Smooth muscle cell (in vitro differentiated cells): ENCODE data around the gene ACSL6. TPM values are rescaled to one million over a fixed set of nuclear protein-coding genes. Genes with fewer than 3 reads are reported as not detected.

Source experiments
- DNase-seq: peaks from one replicate; lab custom pipeline; 2025; ENCODE audit not compliant: unreplicated experiment; lab: John Stamatoyannopoulos, UW
- H2AFZ ChIP-seq: fragments of 200-600 bp; sonication (generic); 2 replicates; pipeline ENCODE4 v1.6.0; 2016; ENCODE audit warnings: antibody characterized with exemption, low read depth, mild to moderate bottlenecking
- H3F3A ChIP-seq: fragments of 200-600 bp; sonication (generic); 2 replicates; pipeline ENCODE4 v1.6.0; 2017; ENCODE audit warnings: antibody characterized with exemption, low read depth
- H3K27ac ChIP-seq: fragments of 200-600 bp; sonication (generic); 2 replicates; pipeline ENCODE4 v1.5.1; 2016; ENCODE audit warnings: low read depth, mild to moderate bottlenecking
- H3K27me3 ChIP-seq: fragments of 200-600 bp; sonication (generic); 2 replicates; pipeline ENCODE4 v1.6.1; 2016; ENCODE audit warnings: low read depth, mild to moderate bottlenecking
- H3K36me3 ChIP-seq: fragments of 200-600 bp; sonication (generic); 2 replicates; pipeline ENCODE4 v1.5.1; 2016; ENCODE audit warnings: low read depth
- H3K4me1 ChIP-seq: fragments of 200-600 bp; sonication (generic); 2 replicates; pipeline ENCODE4 v1.5.1; 2016; ENCODE audit warnings: low read depth
- H3K4me2 ChIP-seq: fragments of 200-600 bp; sonication (generic); 2 replicates; pipeline ENCODE4 v1.6.0; 2016; ENCODE audit warnings: mild to moderate bottlenecking
- H3K4me3 ChIP-seq: fragments of 200-600 bp; sonication (generic); 2 replicates; pipeline ENCODE4 v1.5.1; 2016; ENCODE audit warnings: mild to moderate bottlenecking
- H3K79me2 ChIP-seq: fragments of 200-600 bp; sonication (generic); 2 replicates; pipeline ENCODE4 v1.6.0; 2016; ENCODE audit warnings: low read depth, mild to moderate bottlenecking
- H3K9ac ChIP-seq: fragments of 200-600 bp; sonication (generic); 2 replicates; pipeline ENCODE4 v1.6.0; 2016; ENCODE audit warnings: low read depth
- H3K9me3 ChIP-seq: fragments of 200-600 bp; sonication (generic); replicated peaks from 2 replicates; pipeline ENCODE4 v1.5.1; 2016; ENCODE audit warnings: low read depth
- H4K20me1 ChIP-seq: fragments of 200-600 bp; sonication (generic); 2 replicates; pipeline ENCODE4 v1.6.0; 2016; ENCODE audit warnings: low read depth
- WGBS: methylation state at CpG from one replicate; pipeline ENCODE4 v1.1.7; 2016; ENCODE audit warnings: low lambda C conversion rate; 5-methylcytosine and 5-hydroxymethylcytosine counted together
- polyA plus RNA-seq: library from polyadenylated mRNA; unstranded; fragments of >200 nt; fragmentation: Nextera tagmentation; extraction: Ambion mirVana; gene quantifications from 2 replicates; pipeline ENCODE4 v1.2.1, GENCODE V29; 2016
- total RNA-seq: library from RNA; depleted of rRNA; stranded (reverse); fragments of >200 nt; gene quantifications from 2 replicates; pipeline ENCODE4 v1.2.3, GENCODE V29; 2014
- TF ChIP-seq, protein P1 (sequence below): fragments of 200-600 bp; sonication (generic); IDR thresholded peaks from 2 replicates; pipeline ENCODE4 v1.5.1; 2017; ENCODE audit warnings: borderline replicate concordance, mild to moderate bottlenecking, antibody characterized with exemption; ENCODE audit not compliant: insufficient read depth, poor library complexity, severe bottlenecking

Gene ACSL6
- total and polyA plus RNA-seq, 2 experiments from 2014 or later = not detected

DNA sequence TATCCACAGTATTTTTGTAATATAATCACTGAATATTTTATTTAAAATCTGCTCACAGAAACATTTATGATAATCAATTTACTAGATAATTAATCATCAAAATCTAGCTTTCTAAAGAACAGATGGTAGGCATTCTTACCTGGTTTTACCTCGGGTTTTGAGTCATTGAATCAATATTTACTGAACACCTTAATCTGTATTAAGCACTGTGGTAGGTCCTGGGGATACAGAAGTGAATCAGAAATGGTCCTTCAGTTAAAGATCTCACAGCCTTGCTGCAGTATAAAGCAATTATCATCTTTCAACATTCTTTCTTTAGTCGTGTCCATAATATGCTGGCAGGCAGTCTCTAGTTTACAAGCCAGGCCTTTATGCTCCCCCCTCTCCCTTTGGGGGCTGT is 64.0 kb downstream of the ACSL6 start:
- no peak overlapping the region for H3K4me3 ChIP-seq
- H3K79me2 ChIP-seq = no peaks in the 10 kb centered on the region
- WGBS = 63% methylated on average over 2 of the region's 2 CpGs
- no peak for DNase-seq
- no peaks in the 10 kb centered on the region for H3F3A ChIP-seq
- H3K27ac ChIP-seq = no peak overlapping the region
- TF ChIP-seq, protein P1, sequence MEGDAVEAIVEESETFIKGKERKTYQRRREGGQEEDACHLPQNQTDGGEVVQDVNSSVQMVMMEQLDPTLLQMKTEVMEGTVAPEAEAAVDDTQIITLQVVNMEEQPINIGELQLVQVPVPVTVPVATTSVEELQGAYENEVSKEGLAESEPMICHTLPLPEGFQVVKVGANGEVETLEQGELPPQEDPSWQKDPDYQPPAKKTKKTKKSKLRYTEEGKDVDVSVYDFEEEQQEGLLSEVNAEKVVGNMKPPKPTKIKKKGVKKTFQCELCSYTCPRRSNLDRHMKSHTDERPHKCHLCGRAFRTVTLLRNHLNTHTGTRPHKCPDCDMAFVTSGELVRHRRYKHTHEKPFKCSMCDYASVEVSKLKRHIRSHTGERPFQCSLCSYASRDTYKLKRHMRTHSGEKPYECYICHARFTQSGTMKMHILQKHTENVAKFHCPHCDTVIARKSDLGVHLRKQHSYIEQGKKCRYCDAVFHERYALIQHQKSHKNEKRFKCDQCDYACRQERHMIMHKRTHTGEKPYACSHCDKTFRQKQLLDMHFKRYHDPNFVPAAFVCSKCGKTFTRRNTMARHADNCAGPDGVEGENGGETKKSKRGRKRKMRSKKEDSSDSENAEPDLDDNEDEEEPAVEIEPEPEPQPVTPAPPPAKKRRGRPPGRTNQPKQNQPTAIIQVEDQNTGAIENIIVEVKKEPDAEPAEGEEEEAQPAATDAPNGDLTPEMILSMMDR = no peak
- no peaks in the 10 kb centered on the region for H4K20me1 ChIP-seq
- no peaks in the 10 kb centered on the region for H3K4me1 ChIP-seq
- no peaks in the 10 kb centered on the region for H3K9me3 ChIP-seq
- no peaks in the 10 kb centered on the region for H3K27me3 ChIP-seq
- no peak overlapping the region for H3K4me2 ChIP-seq
- no peaks in the 10 kb centered on the region for H3K36me3 ChIP-seq
- no peak overlapping the region for H2AFZ ChIP-seq
- no peak overlapping the region for H3K9ac ChIP-seq

DNA sequence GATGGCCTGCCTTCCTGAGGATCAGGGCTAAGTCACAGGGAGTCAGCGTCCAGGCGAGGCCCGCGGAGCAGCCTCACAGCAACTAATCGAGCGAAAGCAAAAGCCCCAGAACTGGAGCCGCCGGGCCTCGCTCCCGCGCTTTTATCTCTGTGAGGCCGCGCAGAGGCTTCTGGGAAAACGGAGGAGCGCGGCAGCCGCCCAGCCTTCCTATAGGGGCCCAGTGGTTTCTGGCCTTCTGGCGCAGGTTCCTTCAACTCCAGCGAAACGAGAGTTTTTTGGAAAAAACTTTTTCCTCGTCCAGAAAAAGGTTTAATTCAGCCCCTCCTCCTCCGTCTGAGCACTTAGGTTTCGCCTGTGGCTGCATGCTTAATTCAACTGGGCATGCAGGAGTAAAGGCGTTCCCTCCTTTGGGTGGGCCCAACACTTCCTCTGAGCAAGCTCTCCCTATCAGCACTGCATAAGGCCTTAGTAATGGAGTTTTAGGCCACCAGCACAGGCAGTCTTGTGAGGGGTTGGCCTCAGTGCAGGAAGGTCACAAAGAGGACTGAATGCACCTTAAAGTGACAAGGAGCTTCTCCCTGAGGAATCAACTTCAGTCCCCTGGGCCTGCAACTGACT is 65.8 kb downstream of the ACSL6 start, which contains the start of gene MEIKIN:
Gene MEIKIN, minus strand, starts transcription at position 113 of the 618 bp plus-strand sequence. CDS start 158 bp downstream, outside the sequence.
- Histone ChIP-seq H3K27ac (no peak within 1 kb of the TSS), H3K4me2 (no peak within 1 kb of the TSS), H3K9ac (no peak within 1 kb of the TSS), H3K79me2 (no peaks in the 10 kb centered on the region), H3K36me3 (no peaks in the 10 kb centered on the region), H3K9me3 (no peaks in the 10 kb centered on the region), H3F3A (no peaks in the 10 kb centered on the region), H3K4me1 (no peaks in the 10 kb centered on the region), H3K27me3 (no peaks in the 10 kb centered on the region), H4K20me1 (no peaks in the 10 kb centered on the region), H2AFZ (no peak within 1 kb of the TSS), H3K4me3 (no peak within 1 kb of the TSS)
- no peak for DNase-seq
- 94% methylated on average over 24 of the region's 24 CpGs for WGBS
- TF ChIP-seq, protein P1 = no peak

DNA sequence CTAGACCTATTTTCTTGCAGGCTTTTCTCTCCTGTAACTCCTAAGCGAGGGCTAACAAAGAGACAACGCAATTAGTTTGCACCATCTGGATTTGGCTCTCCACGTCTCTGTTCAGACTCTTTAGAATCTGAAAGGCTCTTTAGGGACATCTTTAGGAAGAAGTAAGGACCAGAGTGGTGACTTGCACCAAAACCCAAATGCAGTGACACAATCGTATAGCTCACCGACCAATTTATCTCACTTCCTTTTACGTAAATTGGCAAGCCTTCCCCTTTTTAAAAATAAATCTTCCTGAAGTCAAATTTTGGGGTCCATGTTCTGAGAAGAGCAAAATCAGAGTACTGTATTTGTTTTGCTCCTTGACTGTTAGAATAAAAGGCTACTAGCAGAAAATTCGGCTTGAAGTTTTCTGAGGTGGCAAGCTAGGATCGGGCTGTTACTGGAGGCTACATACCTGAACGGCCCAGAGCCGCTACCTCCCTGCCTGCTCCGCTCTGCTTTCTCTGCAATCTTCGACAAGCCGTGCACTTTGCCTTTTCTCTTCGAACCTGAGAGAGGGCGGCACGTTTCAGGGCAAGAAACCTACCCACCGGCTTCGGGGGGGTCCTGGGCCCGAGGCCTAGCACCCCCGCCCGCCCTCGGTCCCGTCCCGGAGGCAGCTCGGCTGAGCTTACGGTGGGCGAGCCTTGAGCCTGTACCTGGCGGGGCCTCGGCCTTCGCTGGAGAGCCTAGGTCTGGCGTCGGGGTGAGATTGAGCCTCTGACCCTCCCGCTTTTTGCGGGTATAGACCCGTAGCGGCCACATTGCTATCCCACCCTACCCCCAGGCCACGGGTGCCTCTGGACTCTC is 66.5 kb downstream of the ACSL6 start:
- Histone ChIP-seq H3K79me2 (no peaks in the 10 kb centered on the region), H2AFZ (no peak overlapping the region), H4K20me1 (no peaks in the 10 kb centered on the region), H3K4me1 (no peaks in the 10 kb centered on the region), H3K4me2 (no peak overlapping the region), H3K9ac (no peak overlapping the region), H3K9me3 (no peaks in the 10 kb centered on the region), H3K27me3 (no peaks in the 10 kb centered on the region), H3K36me3 (no peaks in the 10 kb centered on the region), H3K27ac (no peak overlapping the region), H3F3A (no peaks in the 10 kb centered on the region), H3K4me3 (no peak overlapping the region)
- no peak for DNase-seq
- TF ChIP-seq, protein P1 = no peak
- 94% methylated on average over 30 of the region's 37 CpGs for WGBS
